Esophagus muscularis mucosa (tissue), 4 donors: ENCODE results near the gene PNMT.

ENCODE experiments used
- CTCF ChIP-seq, 3 experiments: fragments of 200-600 bp in 2 of 3; fragments of 450-650 bp in 1 of 3; sonication (generic) in 2 of 3; IDR thresholded peaks; one replicate each; pipeline ENCODE4 v1.5.1; 2017 to 2019; ENCODE audit warnings: antibody characterized with exemption in 3 of 3, mild to moderate bottlenecking in 2 of 3, moderate library complexity in 1 of 3
- EP300 ChIP-seq: sonication (generic); formaldehyde crosslinking; IDR thresholded peaks from one replicate; pipeline ENCODE4 v1.6.1; 2017; ENCODE audit warnings: antibody characterized with exemption
- POLR2A ChIP-seq: fragments of 450-650 bp; IDR thresholded peaks from one replicate; pipeline ENCODE4 v1.6.1; 2017; ENCODE audit warnings: antibody characterized with exemption, moderate library complexity, mild to moderate bottlenecking, low read depth
- POLR2AphosphoS5 ChIP-seq, 2 donors: sonication (generic); formaldehyde crosslinking; IDR thresholded peaks; one replicate each; pipeline ENCODE4 v1.6.1; 2017; ENCODE audit warnings: antibody characterized with exemption in 2 of 2

GRCh38 chr17:39661744-39662541 lies 6.3 kb upstream of the PNMT start:
- TF ChIP-seq CTCF (IDR thresholded peaks at IDR 0.05) (no peak), POLR2A (no peak), POLR2AphosphoS5 (IDR thresholded peaks at IDR 0.05) (no peak), EP300 (no peak)
